ENCODE data around the gene EGFR.

EGFR gene

DNA sequence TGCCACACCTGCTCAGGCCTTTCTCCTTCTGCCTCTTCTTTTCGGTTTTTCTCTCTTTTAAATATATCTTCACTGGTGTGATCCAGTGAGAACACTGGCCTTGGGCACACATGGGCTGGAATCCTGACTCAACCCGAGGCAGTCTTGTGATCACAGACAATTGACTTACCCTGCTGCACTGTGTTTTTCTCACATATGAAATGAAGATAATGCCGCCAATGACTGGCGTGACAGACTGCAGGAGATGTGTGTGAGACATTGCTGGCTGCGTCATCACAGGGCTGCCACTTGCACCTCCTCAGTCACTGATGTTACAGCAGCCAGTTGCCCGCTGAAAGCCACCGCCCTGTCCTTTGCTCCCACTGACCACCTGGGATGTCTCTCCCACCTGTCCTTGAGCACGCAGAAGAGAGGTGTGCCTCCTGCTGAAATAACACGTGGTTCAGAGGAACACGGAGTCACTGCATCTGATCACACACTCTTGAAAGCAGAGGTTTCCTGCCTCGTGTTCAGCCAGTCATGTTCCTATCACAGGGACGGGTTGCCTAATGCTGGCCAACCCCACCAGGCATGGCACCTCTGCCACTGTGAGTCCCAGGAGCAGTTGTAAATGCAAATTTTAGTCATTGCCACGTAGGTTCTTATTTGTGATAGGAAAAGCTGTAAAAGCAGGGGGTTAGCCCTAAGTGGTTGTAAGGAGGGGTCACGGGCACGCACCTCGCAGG, 221.8 kb downstream of the EGFR start:
- no peak for DNase-seq (ENCODE audit: low read depth in 2 of 3, low spot score in 1 of 3)

GRCh38 chr7:55241958-55242357, 223.1 kb downstream of the EGFR start:
- DNase-seq (ENCODE audit: low read depth in 2 of 3, low spot score in 1 of 3): no peak

DNA sequence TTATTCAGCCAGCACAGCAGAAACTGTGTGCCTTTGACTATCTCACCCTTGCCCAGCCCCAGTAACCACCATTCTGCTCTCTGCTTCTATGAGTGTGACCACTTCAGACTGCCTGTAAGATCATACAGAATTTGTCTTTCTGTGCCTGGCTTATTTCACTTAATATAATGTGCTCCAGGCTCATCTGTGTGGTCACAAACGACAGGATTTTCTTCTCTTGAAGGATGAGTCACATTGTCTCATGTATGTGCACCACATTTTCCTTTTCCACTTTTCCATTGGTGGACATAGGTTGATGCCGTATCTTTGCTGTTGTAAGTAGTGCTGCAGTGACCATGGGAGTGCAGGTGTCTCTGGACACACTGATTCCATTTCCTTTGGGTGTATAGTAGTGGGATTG, 223.8 kb downstream of the EGFR start:
- DNase-seq (ENCODE audit: low read depth in 2 of 3, low spot score in 1 of 3): no peak

DNA sequence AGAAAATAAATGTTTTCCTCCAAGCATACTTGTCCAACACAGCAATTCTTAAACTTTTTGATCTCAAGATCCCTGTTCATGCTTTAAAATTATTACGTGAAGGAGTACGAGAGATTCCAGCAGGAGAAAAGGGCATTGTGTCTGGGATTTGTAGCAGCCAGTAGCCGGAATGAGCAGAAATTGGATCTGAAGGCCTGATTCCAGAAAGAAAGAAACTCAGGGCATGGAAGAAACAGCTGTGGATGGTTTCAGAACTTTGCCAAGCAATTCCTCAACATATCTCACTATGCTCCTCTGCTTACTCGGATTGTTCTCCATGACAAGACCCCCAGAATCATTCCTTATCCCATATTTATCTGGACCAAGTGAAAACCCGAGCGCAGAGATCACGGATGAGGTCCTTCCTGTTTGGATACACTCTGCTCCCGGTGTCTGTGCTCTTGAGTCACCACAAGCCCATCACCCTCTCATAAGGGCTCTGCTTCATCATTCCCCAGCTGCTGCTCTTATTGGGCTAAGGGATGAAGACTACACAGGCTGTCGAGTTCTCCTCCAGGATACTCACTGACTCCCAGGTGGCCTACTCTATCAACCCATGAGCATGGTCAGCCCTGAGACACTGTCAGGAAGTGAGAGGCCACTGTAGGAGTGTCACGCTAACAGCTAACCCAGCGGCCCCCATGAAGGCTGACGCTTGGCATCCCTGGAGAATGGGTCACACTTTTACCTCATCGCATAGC, 225.4 kb downstream of the EGFR start:
- DNase-seq (ENCODE audit: low read depth in 2 of 3, low spot score in 1 of 3): no peak

- DNase-seq (ENCODE audit: low read depth in 2 of 3, low spot score in 1 of 3): no peak
Measured at GRCh38 chr7:55245271-55245723, 226.5 kb downstream of the EGFR start.

DNA sequence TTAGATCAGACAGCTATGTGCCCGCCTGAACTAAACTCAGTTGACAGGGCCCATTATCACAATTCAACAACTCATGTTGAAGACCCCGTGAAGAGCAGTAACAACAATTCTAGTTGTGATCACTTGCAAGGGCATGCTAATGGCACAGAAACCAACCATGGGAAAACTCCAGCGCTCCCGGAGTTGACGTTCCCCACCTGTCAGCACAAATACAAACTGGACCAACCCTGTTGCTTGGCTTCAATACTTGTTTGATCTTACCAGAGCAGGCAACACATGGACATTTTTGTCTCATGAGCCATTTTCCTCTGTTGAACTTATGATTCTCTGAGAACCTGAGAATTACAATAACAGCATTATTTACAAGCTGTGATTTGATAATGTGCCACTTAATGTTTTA, 227.4 kb downstream of the EGFR start:
- DNase-seq (ENCODE audit: low read depth in 2 of 3, low spot score in 1 of 3): no peak

DNA sequence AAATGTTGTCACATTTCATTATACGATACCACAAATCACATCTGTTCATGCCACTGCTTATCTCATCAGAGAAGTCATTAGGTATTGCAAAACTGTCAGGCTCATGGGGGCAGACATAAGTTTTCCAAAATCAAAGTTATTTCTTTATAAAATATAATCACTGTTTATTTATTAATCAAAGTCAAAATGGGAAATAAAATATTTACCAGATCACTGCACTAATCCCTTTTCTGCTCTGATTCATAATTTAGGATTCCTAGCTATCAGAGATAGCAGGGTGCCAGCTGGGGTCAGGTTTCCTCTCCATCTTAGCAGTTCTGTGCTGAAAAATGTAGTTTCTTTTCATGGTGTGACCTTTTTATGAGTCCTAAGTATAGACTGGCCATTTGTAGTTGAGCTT, 228.6 kb downstream of the EGFR start:
- no peak for DNase-seq (ENCODE audit: low read depth in 2 of 3, low spot score in 1 of 3)

- no peak for DNase-seq (ENCODE audit: low read depth in 2 of 3, low spot score in 1 of 3)
Measured at GRCh38 chr7:55248526-55248925, 229.7 kb downstream of the EGFR start.

DNA sequence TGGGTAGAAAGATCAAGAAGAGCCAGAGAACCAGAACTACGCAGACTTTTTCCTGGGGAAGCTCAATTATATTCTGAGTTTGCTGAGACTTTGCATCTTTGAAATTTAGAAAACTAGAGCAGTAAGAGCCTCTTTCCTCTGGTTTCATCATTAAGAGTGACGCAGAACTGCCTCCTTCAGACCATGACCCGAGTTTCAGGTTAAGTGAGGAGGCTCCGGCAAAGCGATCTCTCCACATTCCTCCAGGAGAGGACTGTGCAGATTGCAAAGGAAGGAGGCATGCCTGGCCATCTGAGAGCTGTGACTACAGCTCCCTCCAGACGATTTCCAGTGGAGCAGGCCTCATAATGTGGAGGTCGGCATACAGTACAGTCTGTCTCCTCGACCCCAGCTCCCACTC, 230.5 kb downstream of the EGFR start:
- no peak for DNase-seq (ENCODE audit: low read depth in 2 of 3, low spot score in 1 of 3)

GRCh38 chr7:55250313-55250712, 231.5 kb downstream of the EGFR start:
- DNase-seq (ENCODE audit: low read depth in 2 of 3, low spot score in 1 of 3): no peak

- DNase-seq (ENCODE audit: low read depth in 2 of 3, low spot score in 1 of 3): no peak
Measured at GRCh38 chr7:55251313-55251712, 232.5 kb downstream of the EGFR start.

DNA sequence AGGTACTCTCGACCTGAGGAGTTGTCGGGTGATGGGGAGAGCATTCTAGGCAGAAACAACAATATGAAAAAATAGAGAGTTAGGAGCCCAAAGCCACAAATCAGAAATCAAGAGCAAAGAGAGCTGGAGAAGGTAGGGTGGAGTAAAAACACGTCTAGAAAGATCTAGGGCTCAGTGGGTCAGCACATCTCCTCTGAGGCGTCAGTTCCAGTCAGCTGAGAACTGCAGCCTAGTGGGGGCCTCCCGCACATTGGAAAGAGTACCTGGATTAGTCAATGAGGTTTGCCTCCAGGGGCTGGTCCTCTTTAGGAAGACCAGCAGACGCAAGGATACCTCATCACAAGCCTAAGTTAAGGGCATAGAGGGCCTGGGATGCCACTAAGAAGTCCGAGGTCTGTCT, 233.1 kb downstream of the EGFR start:
- no peak for DNase-seq (ENCODE audit: low read depth in 2 of 3, low spot score in 1 of 3)

DNA sequence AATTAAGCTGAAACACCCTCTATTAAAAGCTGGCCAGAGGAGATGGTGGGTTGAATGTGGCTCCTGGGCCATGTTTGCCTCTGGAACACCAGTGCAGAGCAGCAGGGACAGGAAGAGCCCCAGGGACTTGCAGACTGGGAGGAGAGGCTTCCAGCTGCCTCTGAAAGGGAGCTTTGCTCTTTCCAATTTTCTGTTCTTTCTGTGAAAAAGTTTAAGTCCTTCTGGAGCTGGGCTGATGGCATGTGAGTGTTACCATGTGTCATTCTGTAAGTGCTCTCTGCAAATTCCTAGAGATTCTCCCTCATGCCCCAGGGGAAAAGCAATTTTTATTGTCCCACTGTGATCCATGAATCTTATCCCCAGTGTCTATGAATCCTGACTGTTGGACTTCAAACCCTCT, 233.6 kb downstream of the EGFR start:
- DNase-seq (ENCODE audit: low read depth in 2 of 3, low spot score in 1 of 3): no peak

DNA sequence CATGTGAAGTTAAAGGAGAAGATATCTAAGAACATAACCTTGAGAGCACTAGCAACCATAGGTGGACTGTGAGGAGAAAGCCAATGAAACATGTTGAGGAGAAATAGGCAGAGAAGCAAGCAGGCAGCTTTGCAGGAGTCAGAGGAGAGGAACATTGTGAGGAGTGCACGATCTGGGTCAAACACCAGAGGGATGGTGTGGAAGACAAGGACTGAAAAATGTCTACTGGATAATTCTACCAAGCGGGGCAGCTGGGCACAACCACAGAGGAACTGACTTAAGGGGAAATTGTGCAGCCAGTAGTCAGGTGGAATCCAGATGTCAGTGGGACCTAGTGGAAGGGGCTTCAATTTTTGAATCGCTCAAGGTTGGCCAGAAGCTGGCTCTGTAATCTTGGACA, 234.4 kb downstream of the EGFR start:
- no peak for DNase-seq (ENCODE audit: low read depth in 2 of 3, low spot score in 1 of 3)

DNA sequence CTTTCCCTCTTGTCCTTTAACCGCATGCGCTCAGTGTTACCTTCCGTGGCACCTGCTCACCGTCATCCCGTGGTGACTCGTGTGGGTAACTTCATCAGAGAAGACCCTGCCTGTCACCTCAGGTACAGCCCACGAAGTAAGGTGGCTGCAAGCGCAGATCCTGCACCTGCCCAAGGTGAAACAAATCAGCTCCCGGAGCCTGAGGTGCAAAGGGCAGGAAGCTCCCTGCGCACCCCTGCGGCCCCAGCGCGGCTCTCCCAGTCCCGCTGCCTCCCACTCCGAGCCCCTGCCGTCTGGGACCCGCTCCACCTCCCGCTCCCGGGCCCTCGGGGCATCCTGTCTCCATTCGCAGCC, 235.4 kb downstream of the EGFR start:
- DNase-seq (ENCODE audit: low read depth in 2 of 3, low spot score in 1 of 3): no peak

DNA sequence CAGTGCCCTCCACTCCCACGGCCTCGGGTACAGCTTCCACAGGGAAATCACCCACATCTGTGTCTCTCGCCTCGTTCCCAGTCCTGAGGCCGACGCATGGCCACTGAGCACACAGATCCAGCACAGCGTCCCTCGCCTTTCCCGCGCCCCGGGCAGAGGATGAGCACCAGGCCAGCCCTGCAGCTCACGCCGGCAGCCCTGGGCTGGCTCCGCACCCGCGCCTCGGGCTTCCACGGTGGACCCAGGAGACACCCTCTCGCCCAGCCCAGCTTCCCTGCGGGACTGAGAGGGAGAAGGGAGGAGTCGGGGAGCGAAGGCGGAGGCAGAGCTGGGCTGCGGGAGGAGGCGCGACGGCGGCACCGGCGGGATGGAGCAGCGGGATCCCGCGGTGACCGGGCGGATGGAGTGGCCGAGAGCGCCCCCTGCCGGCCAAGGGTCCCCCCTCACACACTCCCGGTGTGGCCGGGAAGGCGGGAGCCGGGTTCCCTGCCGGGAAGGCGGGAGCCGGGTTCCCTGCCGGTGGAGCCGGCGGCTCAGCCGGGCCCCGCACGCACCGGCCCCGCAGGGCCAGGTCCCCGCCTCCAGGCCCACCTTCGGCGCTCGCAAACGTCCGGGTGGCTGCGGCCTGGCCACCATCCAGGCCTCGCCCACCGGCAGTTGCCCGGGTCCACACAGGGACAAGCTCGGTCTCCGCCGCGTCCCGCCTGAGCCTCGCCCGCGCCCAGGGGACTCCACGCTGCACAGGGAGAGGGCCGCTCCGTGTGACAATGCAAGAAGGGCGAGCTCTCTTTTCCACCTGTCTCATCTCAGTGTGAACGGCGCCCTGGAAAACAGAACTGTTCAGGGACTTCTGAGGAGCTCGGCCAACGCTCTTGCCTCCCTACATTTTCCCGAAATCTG, 236.0 kb downstream of the EGFR start:
- DNase-seq (ENCODE audit: low read depth in 2 of 3, low spot score in 1 of 3): peak; percentile 27 to 72 (median 66)

- DNase-seq (ENCODE audit: low read depth in 2 of 3, low spot score in 1 of 3): peak; percentile 62 to 77 (median 71)
Measured at GRCh38 chr7:55255496-55256445, 237.0 kb downstream of the EGFR start.

DNA sequence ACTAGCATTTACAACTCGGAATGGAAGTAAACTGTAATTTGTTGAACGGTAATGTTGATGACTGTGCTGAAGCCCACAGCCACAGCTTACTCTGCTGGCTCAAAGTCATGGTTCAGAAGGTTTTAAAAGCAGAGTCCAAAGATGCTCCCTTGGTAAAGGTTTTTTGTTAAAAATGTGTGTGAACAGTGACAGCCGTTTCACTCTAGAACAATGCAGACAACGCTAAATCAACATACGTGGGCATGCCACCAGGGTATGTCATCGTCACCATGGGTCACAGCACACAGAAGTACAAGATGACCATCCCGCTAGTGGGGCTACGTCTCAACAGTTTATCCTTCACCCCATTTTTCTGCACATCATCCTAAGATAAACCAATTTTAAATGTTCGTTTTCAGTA, 239.8 kb downstream of the EGFR start:
- DNase-seq (ENCODE audit: low read depth in 2 of 3, low spot score in 1 of 3): no peak

DNA sequence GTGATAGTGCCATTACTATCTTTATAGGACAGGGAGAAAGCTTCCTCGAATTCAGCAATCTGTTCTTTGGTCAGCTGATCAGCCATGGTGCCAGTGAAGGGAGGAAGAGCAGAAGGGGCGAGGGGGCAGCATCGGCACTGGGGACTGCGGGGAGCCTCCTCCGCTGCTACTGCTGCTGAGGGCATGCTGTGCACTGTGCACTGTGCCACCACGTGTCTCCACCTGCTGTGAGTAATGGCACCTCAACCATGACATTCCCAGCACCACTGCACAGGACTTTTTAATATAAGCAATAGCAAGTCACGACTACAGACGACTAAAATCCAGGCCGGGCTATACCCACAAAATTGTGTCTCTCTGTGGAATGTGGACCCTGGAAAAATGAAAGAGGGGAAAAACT, 241.4 kb downstream of the EGFR start:
- DNase-seq (ENCODE audit: low read depth in 2 of 3, low spot score in 1 of 3): no peak

GRCh38 chr7:55260676-55261385, 242.0 kb downstream of the EGFR start:
- DNase-seq (ENCODE audit: low read depth in 2 of 3, low spot score in 1 of 3): no peak

All from stimulated activated CD4-positive, alpha-beta T cell treated with anti-CD3 and anti-CD28 coated beads, Interleukin-12 subunit alpha, Interleukin-12 subunit beta, amount 100 ng/mL, for 48 hours (primary cell).